ENCODE data around the gene OSTM1. TPM values are rescaled to one million over a fixed set of nuclear protein-coding genes. Genes with fewer than 3 reads are reported as not detected.

Gene OSTM1
- total and polyA plus RNA-seq, 10 donors, result 12.5 to 146 (median 57.0) TPM

- TF ChIP-seq POLR2A (IDR thresholded peaks at IDR 0.05) (no peak), POLR2AphosphoS5 (IDR thresholded peaks at IDR 0.05) (no peak)
- TF ChIP-seq, protein P1, sequence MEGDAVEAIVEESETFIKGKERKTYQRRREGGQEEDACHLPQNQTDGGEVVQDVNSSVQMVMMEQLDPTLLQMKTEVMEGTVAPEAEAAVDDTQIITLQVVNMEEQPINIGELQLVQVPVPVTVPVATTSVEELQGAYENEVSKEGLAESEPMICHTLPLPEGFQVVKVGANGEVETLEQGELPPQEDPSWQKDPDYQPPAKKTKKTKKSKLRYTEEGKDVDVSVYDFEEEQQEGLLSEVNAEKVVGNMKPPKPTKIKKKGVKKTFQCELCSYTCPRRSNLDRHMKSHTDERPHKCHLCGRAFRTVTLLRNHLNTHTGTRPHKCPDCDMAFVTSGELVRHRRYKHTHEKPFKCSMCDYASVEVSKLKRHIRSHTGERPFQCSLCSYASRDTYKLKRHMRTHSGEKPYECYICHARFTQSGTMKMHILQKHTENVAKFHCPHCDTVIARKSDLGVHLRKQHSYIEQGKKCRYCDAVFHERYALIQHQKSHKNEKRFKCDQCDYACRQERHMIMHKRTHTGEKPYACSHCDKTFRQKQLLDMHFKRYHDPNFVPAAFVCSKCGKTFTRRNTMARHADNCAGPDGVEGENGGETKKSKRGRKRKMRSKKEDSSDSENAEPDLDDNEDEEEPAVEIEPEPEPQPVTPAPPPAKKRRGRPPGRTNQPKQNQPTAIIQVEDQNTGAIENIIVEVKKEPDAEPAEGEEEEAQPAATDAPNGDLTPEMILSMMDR (IDR thresholded peaks at IDR 0.05 in 8 of 11, conservative IDR thresholded peaks at IDR 0.05 in 3 of 11), result no peak
- Histone ChIP-seq H3K27ac (no peak overlapping the region), H3K27me3 (replicated peaks in 1 of 7) (peaks cover 7 to 100% (median 69%) of the 10 kb centered on the region in 7 donors), H3K4me3 (peak overlapping the region; percentile 61 to 94 (median 80)), H3K36me3 (no peaks in the 10 kb centered on the region), H3K4me1 (peaks cover 27 to 64% (median 58%) of the 10 kb centered on the region in 6 donors), H3K9me3 (no peaks in the 10 kb centered on the region)
- WGBS, 5 donors, result 1 to 2% (median 1%) methylated on average over 15 to 45 of the region's 45 CpGs
- DNase-seq, result no peak
- intact Hi-C loops (cut with DNase I; ENCODE audit: low total_unique reads), result no loop called here
Observed at GRCh38 chr6:108118359-108118724, 43.8 kb upstream of the OSTM1 start.

DNA sequence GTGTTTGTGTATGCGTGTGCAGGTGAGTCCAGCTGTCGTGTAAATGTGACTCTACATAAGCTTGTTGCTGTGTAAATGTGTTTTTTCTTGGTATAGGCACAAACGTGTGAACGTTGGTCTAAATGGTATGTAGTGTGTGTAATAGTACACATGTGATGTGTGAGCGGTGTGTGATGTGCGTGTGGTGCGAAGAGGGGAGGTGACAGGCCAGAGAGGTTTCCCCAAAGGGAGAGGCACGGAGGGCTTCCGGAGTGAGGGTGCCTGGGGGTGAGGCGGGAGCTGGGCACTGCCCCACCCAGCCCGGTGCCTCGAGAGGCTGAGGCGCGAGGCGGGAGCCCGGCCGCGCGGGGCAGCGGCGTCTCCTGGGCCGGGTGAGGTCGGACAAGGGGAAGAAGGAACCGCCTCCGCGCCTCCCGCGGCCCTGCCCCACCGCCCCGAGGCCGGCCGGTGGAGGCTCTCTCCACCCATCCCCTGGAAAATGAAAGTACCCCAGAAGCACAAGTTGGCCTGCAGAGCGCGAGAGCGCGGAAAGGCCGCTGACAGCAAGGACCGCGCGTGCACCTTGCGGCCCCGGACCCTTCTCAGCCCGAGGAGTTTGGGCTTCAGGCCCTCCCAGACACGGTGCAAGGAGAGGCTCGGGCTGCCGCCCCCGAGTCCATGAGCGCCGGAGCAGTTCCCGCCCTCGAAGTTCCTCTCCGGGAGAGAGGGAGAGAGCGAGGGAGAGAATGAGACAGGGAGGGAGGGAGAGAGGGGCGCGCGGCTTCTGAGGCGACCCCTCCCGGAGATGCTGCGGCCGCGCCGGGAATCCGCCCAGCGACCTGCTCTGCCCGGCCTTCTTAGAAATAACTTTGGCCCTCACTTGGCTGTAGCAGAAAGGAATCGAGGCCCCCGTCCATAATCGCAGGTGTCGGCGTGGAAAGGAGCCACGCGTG, 43.2 kb upstream of the OSTM1 start:
- H3K36me3 ChIP-seq, result no peaks in the 10 kb centered on the region
- H3K4me1 ChIP-seq, result peaks cover 29 to 68% (median 60%) of the 10 kb centered on the region in 6 donors
- H3K27ac ChIP-seq, result no peak overlapping the region
- peak overlapping the region; percentile 61 to 94 (median 80) for H3K4me3 ChIP-seq
- H3K9me3 ChIP-seq, result no peaks in the 10 kb centered on the region
- intact Hi-C loops (cut with DNase I; ENCODE audit: low total_unique reads), result no loop called here
- 1 to 2% (median 1%) methylated on average over 34 to 72 of the region's 72 CpGs for WGBS, 5 donors
- no peak for TF ChIP-seq POLR2A (IDR thresholded peaks at IDR 0.05)
- TF ChIP-seq POLR2AphosphoS5 (IDR thresholded peaks at IDR 0.05), result peak in 2 of 3 donors; percentile 38 to 43
- TF ChIP-seq, protein P1 (IDR thresholded peaks at IDR 0.05 in 8 of 11, conservative IDR thresholded peaks at IDR 0.05 in 3 of 11), result no peak
- peak; percentile 89 for DNase-seq
- peaks cover 7 to 100% (median 72%) of the 10 kb centered on the region in 7 donors for H3K27me3 ChIP-seq (replicated peaks in 1 of 7)

DNA sequence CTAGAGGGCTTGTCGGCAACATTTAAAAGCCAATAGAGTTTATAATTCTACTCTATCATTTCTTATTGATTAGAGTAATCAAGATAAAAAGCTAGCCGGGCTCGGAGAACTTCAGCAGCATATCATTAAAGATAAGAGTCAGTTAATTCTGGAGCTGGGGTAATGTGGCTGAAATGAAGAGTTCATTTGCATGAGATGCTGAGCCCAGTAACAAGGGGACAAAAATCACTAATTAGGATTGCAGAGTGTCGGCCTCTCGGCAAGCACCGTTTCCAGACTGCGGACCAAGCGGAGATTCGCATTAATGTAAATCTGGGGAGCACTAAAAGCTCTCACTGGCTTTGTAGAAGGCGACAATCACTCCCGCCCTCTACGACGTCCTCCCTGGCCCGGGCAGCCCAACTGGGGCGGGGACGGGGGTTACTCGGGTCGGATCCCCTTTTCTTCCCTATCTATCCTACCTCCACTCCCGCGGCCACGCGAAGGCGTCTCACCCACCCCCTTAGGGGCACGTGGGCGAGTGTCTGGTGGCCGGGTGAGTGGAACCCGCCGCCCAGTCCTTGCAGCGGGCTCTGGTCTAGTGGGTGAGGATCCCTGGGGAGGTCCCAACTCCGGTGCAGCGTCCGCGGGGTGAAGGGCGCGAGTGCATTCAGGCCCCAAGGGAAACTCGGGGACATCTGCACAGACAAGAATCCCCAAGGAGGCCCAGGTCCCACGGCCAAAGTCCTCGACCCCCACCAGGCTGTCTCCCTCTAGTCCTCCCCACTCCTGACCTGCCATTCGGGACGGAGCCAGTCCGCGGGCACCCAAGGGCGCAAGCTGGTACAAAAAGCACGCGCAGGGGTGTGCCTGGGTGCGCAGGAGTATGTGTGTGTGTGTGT, 42.2 kb upstream of the OSTM1 start:
- Histone ChIP-seq H3K9me3 (no peaks in the 10 kb centered on the region), H3K27ac (no peak overlapping the region), H3K4me1 (peaks cover 29 to 68% (median 60%) of the 10 kb centered on the region in 6 donors), H3K4me3 (peak overlapping the region in 6 of 8 donors; percentile 75 to 94 (median 81)), H3K27me3 (replicated peaks in 1 of 7) (peaks cover 7 to 100% (median 68%) of the 10 kb centered on the region in 7 donors), H3K36me3 (no peaks in the 10 kb centered on the region)
- TF ChIP-seq, protein P1 (IDR thresholded peaks at IDR 0.05 in 8 of 11, conservative IDR thresholded peaks at IDR 0.05 in 3 of 11), result no peak
- TF ChIP-seq POLR2A (IDR thresholded peaks at IDR 0.05), result no peak
- TF ChIP-seq POLR2AphosphoS5 (IDR thresholded peaks at IDR 0.05), result no peak
- DNase-seq, result no peak
- 14 to 20% (median 17%) methylated on average over 37 to 46 of the region's 46 CpGs for WGBS, 5 donors
- intact Hi-C loops (cut with DNase I; ENCODE audit: low total_unique reads), result no loop called here
